Neural crest cell (in vitro differentiated cells): ENCODE data around the gene TMX1. TPM values are rescaled to one million over a fixed set of nuclear protein-coding genes. Genes with fewer than 3 reads are reported as not detected.

ENCODE experiments used
- DNase-seq: peaks from one replicate; pipeline ENCODE4 v3.0.0; 2021; ENCODE audit warnings: low read depth, mixed read lengths, low spot score
- H3K27ac Mint-ChIP-seq: one replicate; pipeline ENCODE4 v1.8.0; 2021; ENCODE audit warnings: mild to moderate bottlenecking, mixed read lengths; ENCODE audit not compliant: unreplicated experiment
- H3K27me3 Mint-ChIP-seq: 2 replicates; pipeline ENCODE4 v1.8.0; 2021; ENCODE audit warnings: low read depth, mild to moderate bottlenecking, mixed read lengths
- H3K36me3 Mint-ChIP-seq: 2 replicates; pipeline ENCODE4 v1.8.0; 2021; ENCODE audit warnings: low read depth, mild to moderate bottlenecking, mixed read lengths
- H3K4me1 Mint-ChIP-seq: 2 replicates; pipeline ENCODE4 v1.8.0; 2021; ENCODE audit warnings: mixed read lengths
- H3K4me3 Mint-ChIP-seq: one replicate; pipeline ENCODE4 v1.8.0; 2021; ENCODE audit warnings: mild to moderate bottlenecking, mixed read lengths
- H3K9me3 Mint-ChIP-seq: 2 replicates; pipeline ENCODE4 v1.8.0; 2021; ENCODE audit warnings: mixed read lengths
- CTCF ChIP-seq: fragments of 200-600 bp; sonication (generic); conservative IDR thresholded peaks from 2 replicates; pipeline ENCODE4 v1.5.0; 2021; ENCODE audit warnings: antibody characterized with exemption, mild to moderate bottlenecking
- total RNA-seq: library from RNA; stranded (reverse); gene quantifications from 2 replicates; pipeline ENCODE4 v1.2.1, GENCODE V29; 2021

The TMX1 gene
- total RNA-seq, 1 donor from 2014 or later = 61.9 TPM

GRCh38 chr14:51294951-51295525, 55.0 kb downstream of the TMX1 start:
- no peaks in the 10 kb centered on the region for H3K36me3 Mint-ChIP-seq
- peaks cover 16% of the 10 kb centered on the region for H3K4me1 Mint-ChIP-seq
- no peak overlapping the region for H3K27ac Mint-ChIP-seq
- H3K9me3 Mint-ChIP-seq = no peaks in the 10 kb centered on the region
- H3K27me3 Mint-ChIP-seq = no peaks in the 10 kb centered on the region
- no peak for DNase-seq
- no peak overlapping the region for H3K4me3 Mint-ChIP-seq
- no peak for TF ChIP-seq CTCF

GRCh38 chr14:51295646-51296263, 55.7 kb downstream of the TMX1 start:
- H3K27ac Mint-ChIP-seq = no peak overlapping the region

GRCh38 chr14:51297066-51297465, 57.0 kb downstream of the TMX1 start:
- no peak overlapping the region for H3K4me3 Mint-ChIP-seq
- no peaks in the 10 kb centered on the region for H3K9me3 Mint-ChIP-seq
- TF ChIP-seq CTCF = no peak
- no peaks in the 10 kb centered on the region for H3K36me3 Mint-ChIP-seq
- DNase-seq = no peak
- H3K4me1 Mint-ChIP-seq = peaks cover 13% of the 10 kb centered on the region
- H3K27ac Mint-ChIP-seq = no peak overlapping the region
- no peaks in the 10 kb centered on the region for H3K27me3 Mint-ChIP-seq

More at GRCh38 chr14:51295646-51296263, 55.7 kb downstream of the TMX1 start:
- Mint-ChIP-seq H3K4me3 (no peak overlapping the region), H3K27me3 (no peaks in the 10 kb centered on the region), H3K4me1 (peaks cover 14% of the 10 kb centered on the region), H3K36me3 (no peaks in the 10 kb centered on the region), H3K9me3 (no peaks in the 10 kb centered on the region)
- TF ChIP-seq CTCF = no peak
- no peak for DNase-seq

GRCh38 chr14:51298895-51299294, 58.8 kb downstream of the TMX1 start:
- no peak overlapping the region for H3K4me3 Mint-ChIP-seq
- no peaks in the 10 kb centered on the region for H3K36me3 Mint-ChIP-seq
- no peak for DNase-seq
- TF ChIP-seq CTCF = no peak
- peaks cover 12% of the 10 kb centered on the region for H3K4me1 Mint-ChIP-seq
- H3K27ac Mint-ChIP-seq = no peak overlapping the region
- H3K27me3 Mint-ChIP-seq = no peaks in the 10 kb centered on the region
- no peaks in the 10 kb centered on the region for H3K9me3 Mint-ChIP-seq

- Mint-ChIP-seq H3K9me3 (no peaks in the 10 kb centered on the region), H3K4me1 (peaks cover 22% of the 10 kb centered on the region), H3K27ac (no peak overlapping the region), H3K36me3 (no peaks in the 10 kb centered on the region), H3K27me3 (no peaks in the 10 kb centered on the region), H3K4me3 (no peak overlapping the region)
- no peak for DNase-seq
- TF ChIP-seq CTCF = no peak
These were observed 62.4 kb downstream of the TMX1 start for GRCh38 chr14:51302295-51303030.
